Measurements from ENCODE around the gene CCDC78.

- TF ChIP-seq, protein P1, sequence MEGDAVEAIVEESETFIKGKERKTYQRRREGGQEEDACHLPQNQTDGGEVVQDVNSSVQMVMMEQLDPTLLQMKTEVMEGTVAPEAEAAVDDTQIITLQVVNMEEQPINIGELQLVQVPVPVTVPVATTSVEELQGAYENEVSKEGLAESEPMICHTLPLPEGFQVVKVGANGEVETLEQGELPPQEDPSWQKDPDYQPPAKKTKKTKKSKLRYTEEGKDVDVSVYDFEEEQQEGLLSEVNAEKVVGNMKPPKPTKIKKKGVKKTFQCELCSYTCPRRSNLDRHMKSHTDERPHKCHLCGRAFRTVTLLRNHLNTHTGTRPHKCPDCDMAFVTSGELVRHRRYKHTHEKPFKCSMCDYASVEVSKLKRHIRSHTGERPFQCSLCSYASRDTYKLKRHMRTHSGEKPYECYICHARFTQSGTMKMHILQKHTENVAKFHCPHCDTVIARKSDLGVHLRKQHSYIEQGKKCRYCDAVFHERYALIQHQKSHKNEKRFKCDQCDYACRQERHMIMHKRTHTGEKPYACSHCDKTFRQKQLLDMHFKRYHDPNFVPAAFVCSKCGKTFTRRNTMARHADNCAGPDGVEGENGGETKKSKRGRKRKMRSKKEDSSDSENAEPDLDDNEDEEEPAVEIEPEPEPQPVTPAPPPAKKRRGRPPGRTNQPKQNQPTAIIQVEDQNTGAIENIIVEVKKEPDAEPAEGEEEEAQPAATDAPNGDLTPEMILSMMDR (IDR thresholded peaks at IDR 0.05): no peak
- no peak for TF ChIP-seq POLR2AphosphoS5 (IDR thresholded peaks at IDR 0.05; ENCODE audit: insufficient read depth in 1 of 2, low read depth in 1 of 2)
Measured at GRCh38 chr16:735982-736453, 9.8 kb upstream of the CCDC78 start.
